ENCODE measurements around the gene LIPC.

GRCh38 chr15:58440158-58440910 lies 8.5 kb downstream of the LIPC start:
- no peak for TF ChIP-seq TCF12 (IDR thresholded peaks at IDR 0.05; ENCODE audit: low read depth)
- no peak for TF ChIP-seq MAX (IDR thresholded peaks at IDR 0.05)
- no peak for TF ChIP-seq EP300 (IDR thresholded peaks at IDR 0.05; ENCODE audit: borderline replicate concordance)
- no peak for TF ChIP-seq USF1 (IDR thresholded peaks at IDR 0.05)
- no peak for TF ChIP-seq RAD21 (IDR thresholded peaks at IDR 0.05; ENCODE audit: low read depth)
- TF ChIP-seq REST (IDR thresholded peaks at IDR 0.05; ENCODE audit: low read depth): no peak
- no peak for TF ChIP-seq CREB1 (IDR thresholded peaks at IDR 0.05; ENCODE audit: low read depth)
